ENCODE results near the gene LHPP. TPM values are rescaled to one million over a fixed set of nuclear protein-coding genes. Genes with fewer than 3 reads are reported as not detected.

The LHPP gene
- total and polyA plus RNA-seq, 2 donors (not counting 1 experiment from before 2014, with no cell fraction given) = 10.2 to 15.6 TPM

- no peak overlapping the region for H3K4me2 ChIP-seq (ENCODE audit: extremely low read depth, insufficient read depth, low read length)
- H4K20me1 ChIP-seq (ENCODE audit: control insufficient read depth, extremely low read depth, insufficient read depth, low read length) = no peaks in the 10 kb centered on the region
- H3K4me1 ChIP-seq (ENCODE audit: control insufficient read depth, extremely low read depth, insufficient read depth, low read length) = no peaks in the 10 kb centered on the region
- no peak overlapping the region for H3K4me3 ChIP-seq (replicated peaks in 1 of 4; ENCODE audit: control extremely low read depth in 1 of 4, insufficient read depth in 1 of 4, low read depth in 3 of 4, low read length in 4 of 4)
- H3K36me3 ChIP-seq (ENCODE audit: control insufficient read depth, insufficient read depth, low read length) = no peaks in the 10 kb centered on the region
- H3K9ac ChIP-seq (ENCODE audit: insufficient read depth, low read length) = no peak overlapping the region
- no peaks in the 10 kb centered on the region for H3K27me3 ChIP-seq (ENCODE audit: control insufficient read depth, insufficient read depth, low read length)
- no peak overlapping the region for H3K27ac ChIP-seq (ENCODE audit: insufficient read depth, low read length)
- H2AFZ ChIP-seq (ENCODE audit: low read length) = no peak overlapping the region
- no peak for TF ChIP-seq EZH2 (IDR thresholded peaks at IDR 0.05; ENCODE audit: low read length, missing control alignments)
- H3K9me3 ChIP-seq (ENCODE audit: control insufficient read depth, insufficient read depth, low read depth, low read length) = no peaks in the 10 kb centered on the region
- H3K79me2 ChIP-seq (ENCODE audit: control insufficient read depth, insufficient read depth, low read length) = no peaks in the 10 kb centered on the region
- peak in 1 of 2 donors; percentile 7 for DNase-seq (ENCODE audit: low read depth in 2 of 2)
These were observed 16.2 kb downstream of the LHPP start for GRCh38 chr10:124477614-124478363.

- no peak overlapping the region for H3K4me2 ChIP-seq (ENCODE audit: extremely low read depth, insufficient read depth, low read length)
- no peak overlapping the region for H3K27ac ChIP-seq (ENCODE audit: insufficient read depth, low read length)
- no peak overlapping the region for H3K9ac ChIP-seq (ENCODE audit: insufficient read depth, low read length)
- DNase-seq (ENCODE audit: low read depth in 2 of 2) = no peak
- no peaks in the 10 kb centered on the region for H3K27me3 ChIP-seq (ENCODE audit: control insufficient read depth, insufficient read depth, low read length)
- H2AFZ ChIP-seq (ENCODE audit: low read length) = no peak overlapping the region
- H4K20me1 ChIP-seq (ENCODE audit: control insufficient read depth, extremely low read depth, insufficient read depth, low read length) = no peaks in the 10 kb centered on the region
- no peaks in the 10 kb centered on the region for H3K9me3 ChIP-seq (ENCODE audit: control insufficient read depth, insufficient read depth, low read depth, low read length)
- no peaks in the 10 kb centered on the region for H3K79me2 ChIP-seq (ENCODE audit: control insufficient read depth, insufficient read depth, low read length)
- no peaks in the 10 kb centered on the region for H3K4me1 ChIP-seq (ENCODE audit: control insufficient read depth, extremely low read depth, insufficient read depth, low read length)
- TF ChIP-seq EZH2 (IDR thresholded peaks at IDR 0.05; ENCODE audit: low read length, missing control alignments) = no peak
- no peak for TF ChIP-seq CTCF (conservative IDR thresholded peaks at IDR 0.05 in 1 of 2, IDR thresholded peaks at IDR 0.05 in 1 of 2; ENCODE audit: low read depth in 1 of 2, low read length in 2 of 2)
- no peak overlapping the region for H3K4me3 ChIP-seq (replicated peaks in 1 of 4; ENCODE audit: control extremely low read depth in 1 of 4, insufficient read depth in 1 of 4, low read depth in 3 of 4, low read length in 4 of 4)
- H3K36me3 ChIP-seq (ENCODE audit: control insufficient read depth, insufficient read depth, low read length) = no peaks in the 10 kb centered on the region
These were observed 16.9 kb downstream of the LHPP start for GRCh38 chr10:124478515-124478914.

GRCh38 chr10:124480860-124481259 lies 19.2 kb downstream of the LHPP start:
- Histone ChIP-seq H3K27ac (ENCODE audit: insufficient read depth, low read length) (no peak overlapping the region), H3K9ac (ENCODE audit: insufficient read depth, low read length) (no peak overlapping the region), H2AFZ (ENCODE audit: low read length) (no peak overlapping the region), H3K4me1 (ENCODE audit: control insufficient read depth, extremely low read depth, insufficient read depth, low read length) (no peaks in the 10 kb centered on the region), H3K4me3 (replicated peaks in 1 of 4; ENCODE audit: control extremely low read depth in 1 of 4, insufficient read depth in 1 of 4, low read depth in 3 of 4, low read length in 4 of 4) (no peak overlapping the region), H3K27me3 (ENCODE audit: control insufficient read depth, insufficient read depth, low read length) (no peaks in the 10 kb centered on the region), H4K20me1 (ENCODE audit: control insufficient read depth, extremely low read depth, insufficient read depth, low read length) (no peaks in the 10 kb centered on the region), H3K79me2 (ENCODE audit: control insufficient read depth, insufficient read depth, low read length) (no peaks in the 10 kb centered on the region), H3K9me3 (ENCODE audit: control insufficient read depth, insufficient read depth, low read depth, low read length) (no peaks in the 10 kb centered on the region), H3K4me2 (ENCODE audit: extremely low read depth, insufficient read depth, low read length) (no peak overlapping the region), H3K36me3 (ENCODE audit: control insufficient read depth, insufficient read depth, low read length) (no peaks in the 10 kb centered on the region)
- DNase-seq (ENCODE audit: low read depth in 2 of 2) = no peak
- no peak for TF ChIP-seq EZH2 (IDR thresholded peaks at IDR 0.05; ENCODE audit: low read length, missing control alignments)
- TF ChIP-seq CTCF (conservative IDR thresholded peaks at IDR 0.05 in 1 of 2, IDR thresholded peaks at IDR 0.05 in 1 of 2; ENCODE audit: low read depth in 1 of 2, low read length in 2 of 2) = no peak
